ENCODE results near the gene EEIG2.

DNA sequence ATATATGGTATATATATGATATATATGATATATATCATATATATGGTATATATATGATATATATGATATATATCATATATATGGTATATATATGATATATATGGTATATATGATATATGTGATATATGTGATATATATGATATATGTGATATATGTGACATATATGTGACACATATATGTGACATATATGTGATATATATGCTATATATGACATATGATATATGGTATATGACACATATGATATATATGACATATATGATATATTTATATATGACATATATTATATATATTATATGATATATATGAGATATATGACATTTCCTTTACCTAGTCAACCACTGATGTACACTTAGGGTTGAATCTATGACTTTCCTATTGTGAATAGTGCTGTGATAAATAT, 36.1 kb upstream of the EEIG2 start:
- TF ChIP-seq, protein P1, sequence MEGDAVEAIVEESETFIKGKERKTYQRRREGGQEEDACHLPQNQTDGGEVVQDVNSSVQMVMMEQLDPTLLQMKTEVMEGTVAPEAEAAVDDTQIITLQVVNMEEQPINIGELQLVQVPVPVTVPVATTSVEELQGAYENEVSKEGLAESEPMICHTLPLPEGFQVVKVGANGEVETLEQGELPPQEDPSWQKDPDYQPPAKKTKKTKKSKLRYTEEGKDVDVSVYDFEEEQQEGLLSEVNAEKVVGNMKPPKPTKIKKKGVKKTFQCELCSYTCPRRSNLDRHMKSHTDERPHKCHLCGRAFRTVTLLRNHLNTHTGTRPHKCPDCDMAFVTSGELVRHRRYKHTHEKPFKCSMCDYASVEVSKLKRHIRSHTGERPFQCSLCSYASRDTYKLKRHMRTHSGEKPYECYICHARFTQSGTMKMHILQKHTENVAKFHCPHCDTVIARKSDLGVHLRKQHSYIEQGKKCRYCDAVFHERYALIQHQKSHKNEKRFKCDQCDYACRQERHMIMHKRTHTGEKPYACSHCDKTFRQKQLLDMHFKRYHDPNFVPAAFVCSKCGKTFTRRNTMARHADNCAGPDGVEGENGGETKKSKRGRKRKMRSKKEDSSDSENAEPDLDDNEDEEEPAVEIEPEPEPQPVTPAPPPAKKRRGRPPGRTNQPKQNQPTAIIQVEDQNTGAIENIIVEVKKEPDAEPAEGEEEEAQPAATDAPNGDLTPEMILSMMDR (IDR thresholded peaks at IDR 0.05): no peak
- no peak for TF ChIP-seq POLR2A (IDR thresholded peaks at IDR 0.05)

Measured in body of pancreas (tissue), 4 donors.